ENCODE data around the gene NKX6-2.
"Not testable (repeated sequence)": the region's sequence is repeated elsewhere in the genome, so short reads cannot be mapped to it uniquely, and the experiment has no call there.

The NKX6-2 gene

DNA sequence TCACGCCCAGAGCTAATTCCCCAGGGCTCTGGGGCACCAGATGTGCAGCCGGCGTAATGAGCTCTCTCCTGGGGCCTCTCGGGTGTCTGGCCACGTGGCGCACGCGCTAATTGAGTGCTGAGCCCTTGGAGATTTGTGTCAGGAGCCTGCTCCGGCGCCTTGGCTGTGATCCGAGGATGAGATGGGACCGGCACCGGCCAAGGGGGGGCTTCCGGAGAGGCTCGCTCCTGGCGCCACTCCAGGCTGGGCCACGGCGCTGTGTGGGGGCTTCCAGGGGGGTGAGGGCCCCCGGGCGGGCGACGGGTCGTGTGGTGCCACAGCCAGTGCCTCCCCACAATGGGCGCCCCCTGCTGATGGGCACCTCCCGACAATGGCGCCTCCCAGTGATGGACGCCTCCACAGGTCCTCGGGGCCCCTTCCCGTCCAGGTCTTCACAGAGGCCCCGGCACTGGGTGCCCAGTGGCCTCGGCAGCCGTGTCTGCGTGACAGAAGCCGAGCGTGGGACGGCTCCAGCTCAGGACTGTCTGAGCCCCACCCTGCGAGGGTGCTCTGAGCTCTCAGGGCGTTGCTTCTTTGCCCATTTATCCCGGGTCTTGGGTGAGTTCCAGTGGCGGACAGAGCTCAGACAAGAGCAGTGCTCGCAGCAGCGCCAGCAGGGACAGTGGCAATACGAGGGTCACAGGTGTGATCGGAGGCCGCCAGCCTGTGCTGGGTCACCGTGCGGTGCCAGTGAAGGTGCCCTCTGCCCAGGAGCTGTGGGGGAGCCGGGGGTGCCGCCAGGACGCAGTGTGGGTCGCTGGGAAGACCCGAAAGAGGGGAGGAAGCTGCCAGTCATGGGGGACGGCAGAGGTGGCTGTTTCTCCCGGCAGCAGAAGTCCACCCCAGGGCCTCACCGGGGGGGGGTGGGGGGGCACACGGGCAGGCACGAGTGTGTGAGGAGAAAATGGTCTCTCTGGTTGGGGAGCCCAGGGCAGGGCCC is 8.2 kb upstream of the NKX6-2 start:
- no peak for DNase-seq

DNA sequence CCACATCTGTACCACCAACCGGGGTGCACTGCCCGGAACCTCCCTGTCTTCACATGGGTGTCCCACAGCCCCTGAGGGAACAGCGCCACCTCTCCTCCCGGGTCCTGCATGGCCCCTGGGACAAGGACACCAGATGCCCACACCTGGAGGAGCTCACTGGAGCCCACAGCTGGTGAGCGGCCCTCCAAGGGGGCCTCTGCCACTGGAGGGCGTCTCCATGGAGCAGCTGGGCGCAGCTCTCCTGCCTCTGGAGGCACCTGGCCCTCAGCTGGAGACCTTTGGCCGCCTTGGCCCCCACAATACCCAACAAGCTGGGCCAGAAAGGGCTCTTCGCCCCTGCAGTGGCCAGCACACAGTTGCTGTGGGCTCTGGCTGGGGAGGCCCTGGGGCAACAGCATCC is 7.3 kb upstream of the NKX6-2 start:
- DNase-seq, result no peak

DNA sequence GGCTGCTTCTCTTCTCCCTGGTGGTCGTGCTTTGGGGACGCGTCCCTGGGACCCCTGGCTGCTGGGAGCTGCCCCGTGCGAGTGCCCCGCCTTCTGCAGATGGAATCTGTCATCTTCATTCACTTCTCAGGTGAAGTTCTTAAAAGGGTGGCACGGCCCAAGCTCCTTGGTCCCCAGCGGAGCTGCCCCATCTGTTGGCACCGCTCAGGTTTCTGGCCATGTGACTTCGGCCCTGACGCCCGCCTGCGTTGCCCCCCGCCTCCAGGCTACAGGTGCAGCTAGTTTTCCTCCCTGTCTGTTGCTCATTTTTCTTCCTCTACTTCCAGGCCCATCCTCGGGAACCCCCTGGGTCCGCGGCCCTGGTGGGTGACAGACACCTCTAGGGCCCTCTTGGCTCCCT is 6.8 kb upstream of the NKX6-2 start:
- DNase-seq, result no peak

DNA sequence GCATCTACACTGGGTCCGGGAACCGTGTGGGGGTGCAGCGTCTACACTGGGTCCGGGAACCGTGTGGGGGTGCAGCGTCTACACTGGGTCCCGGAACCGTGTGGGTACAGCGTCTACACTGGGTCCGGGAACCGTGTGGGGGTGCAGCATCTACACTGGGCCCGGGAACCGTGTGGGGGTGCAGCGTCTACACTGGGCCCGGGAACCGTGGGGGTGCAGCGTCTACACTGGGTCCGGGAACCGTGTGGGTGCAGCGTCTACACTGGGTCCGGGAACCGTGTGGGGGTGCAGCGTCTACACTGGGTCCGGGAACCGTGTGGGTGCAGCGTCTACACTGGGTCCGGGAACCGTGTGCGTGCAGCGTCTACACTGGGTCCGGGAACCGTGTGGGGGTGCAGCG is 6.2 kb upstream of the NKX6-2 start:
- not testable (repeated sequence) for DNase-seq

DNA sequence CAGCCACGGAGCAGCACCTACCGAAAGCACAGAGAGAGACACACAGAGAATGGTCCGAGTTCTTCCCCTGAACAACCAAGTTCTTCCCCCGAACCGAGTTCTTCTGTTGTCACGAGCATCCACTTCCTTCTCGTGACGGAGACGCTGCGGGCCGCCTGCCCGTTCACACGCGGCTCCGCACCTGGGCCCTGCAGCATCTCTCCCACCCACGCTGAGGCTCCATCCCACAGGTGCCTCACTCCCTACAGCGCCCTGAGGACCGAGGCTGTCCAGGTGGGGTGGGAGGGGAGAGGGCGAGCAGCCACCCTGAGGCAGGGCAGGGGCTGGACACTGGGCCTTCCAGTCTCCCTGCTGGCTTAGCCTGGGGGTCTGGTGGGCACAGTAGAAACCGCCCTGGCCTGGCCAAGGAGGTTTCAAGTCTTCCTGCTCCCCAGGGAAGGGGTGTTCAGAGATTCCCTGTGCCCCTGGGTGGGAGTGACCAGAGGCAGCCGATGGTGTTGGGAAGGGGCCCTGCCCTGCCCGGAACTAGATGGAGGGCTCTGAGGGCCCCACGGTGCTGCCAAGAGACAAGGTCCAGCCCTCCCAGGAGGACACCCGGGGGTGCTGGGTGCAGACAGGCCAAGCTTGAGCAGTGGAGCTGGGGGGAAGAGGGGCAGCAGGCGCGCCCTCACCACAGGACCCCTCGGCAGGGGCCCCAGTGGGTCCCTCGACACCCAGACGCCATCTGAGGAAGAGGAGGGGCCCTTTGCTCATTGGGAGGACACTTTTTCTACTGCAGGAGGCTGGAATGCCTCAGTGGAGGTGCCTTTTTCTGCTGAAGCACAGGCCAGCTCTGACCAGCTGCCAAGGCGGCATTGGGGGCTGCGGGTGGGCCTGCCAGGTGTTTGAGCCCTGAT is 5.2 kb upstream of the NKX6-2 start:
- no peak for DNase-seq

DNA sequence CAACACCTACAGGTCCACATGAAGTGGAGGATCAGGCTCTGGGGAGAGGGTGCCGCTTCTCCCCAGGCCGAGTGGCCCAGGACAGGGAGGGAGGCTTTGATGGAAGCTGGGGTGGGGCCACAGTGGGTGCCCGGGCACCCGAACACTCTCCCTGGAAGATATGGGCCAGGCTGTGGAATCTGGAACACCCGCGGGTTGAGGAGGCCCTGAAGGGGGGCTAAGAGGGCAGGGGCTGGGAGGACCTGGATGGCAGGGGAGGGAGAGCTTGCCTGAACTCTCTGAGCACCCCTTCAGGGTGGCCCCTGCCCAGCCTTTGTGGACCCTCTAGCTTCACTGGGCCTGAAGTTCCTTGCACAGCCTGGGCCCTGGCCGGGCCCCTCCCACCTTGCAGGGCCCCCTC is 4.5 kb upstream of the NKX6-2 start:
- DNase-seq, result no peak

DNA sequence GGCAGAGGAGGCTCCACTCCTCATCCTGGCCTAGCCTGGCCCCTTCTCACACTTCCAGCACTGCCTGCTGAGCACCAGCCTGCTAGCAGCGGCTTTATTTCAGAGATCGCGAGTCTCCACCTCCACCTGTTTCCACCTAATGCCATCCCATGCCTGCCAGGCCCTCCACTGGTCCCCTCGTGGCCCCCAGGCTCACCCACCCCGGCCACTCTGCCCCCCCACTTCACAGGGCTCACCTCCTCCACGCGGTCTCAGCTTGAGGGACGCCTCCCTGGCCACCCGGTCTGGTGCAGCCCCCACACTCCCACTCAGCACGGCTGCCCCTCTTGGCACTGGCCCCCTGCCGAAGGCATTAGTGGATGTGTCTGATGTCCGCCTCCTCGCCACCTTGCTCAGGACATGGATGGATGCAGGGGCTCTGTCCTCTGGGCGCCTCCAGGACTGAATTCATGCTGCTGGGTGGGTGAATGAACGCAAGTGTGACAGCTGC is 3.8 kb upstream of the NKX6-2 start:
- DNase-seq, result no peak

DNA sequence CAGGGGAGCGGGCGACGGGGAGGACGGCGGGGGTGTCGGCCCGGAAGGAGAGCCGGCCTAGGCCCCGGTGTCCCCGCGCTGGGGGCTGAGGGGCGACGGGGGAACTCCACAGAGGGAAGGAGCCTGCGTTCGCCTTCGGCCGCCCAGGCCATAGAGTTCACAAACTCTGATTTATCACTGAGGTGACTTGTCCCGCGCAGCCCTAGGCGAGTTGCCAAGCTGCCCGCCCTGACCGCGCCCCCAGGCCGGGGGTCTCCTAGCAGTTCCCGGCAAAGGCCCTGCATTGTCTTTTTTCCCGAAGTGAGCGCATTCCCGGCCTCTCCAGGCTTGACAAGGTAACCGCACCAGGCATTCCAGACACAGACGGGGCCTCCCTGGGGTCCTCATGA is 2.9 kb upstream of the NKX6-2 start:
- no peak for DNase-seq

DNA sequence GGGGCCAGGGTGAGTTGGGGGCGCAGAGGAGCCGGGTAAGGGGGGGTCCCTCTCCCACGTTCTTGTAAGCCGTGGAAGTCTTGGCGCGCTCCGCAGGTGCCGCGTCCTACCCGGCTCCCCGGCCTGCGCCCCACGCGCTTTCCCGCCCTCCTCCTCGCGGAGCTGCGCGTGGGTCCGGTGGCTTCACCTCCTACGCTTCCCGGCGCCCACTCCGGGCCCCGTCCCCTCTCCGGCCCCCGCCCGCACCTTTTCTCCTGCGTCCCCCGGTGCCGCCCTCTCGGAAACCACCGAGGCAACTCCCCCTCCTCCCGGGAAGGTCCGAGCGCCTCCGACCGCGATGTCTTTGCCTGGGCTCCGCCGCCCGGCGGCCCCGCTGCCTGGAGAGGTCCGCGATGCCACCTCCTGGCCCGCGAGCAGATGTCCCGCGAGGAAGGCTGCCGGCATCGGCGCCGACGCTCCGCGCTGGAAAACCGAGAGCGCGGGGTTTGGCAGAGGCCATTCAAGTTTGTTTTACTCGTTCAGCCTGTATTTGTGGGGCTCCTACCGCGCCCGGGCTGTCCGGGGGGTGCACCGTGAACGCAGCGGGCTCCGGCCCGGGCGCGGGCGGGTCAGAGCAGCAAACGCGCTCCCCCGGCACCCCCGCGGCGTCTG is 2.4 kb upstream of the NKX6-2 start:
- no peak for DNase-seq

DNA sequence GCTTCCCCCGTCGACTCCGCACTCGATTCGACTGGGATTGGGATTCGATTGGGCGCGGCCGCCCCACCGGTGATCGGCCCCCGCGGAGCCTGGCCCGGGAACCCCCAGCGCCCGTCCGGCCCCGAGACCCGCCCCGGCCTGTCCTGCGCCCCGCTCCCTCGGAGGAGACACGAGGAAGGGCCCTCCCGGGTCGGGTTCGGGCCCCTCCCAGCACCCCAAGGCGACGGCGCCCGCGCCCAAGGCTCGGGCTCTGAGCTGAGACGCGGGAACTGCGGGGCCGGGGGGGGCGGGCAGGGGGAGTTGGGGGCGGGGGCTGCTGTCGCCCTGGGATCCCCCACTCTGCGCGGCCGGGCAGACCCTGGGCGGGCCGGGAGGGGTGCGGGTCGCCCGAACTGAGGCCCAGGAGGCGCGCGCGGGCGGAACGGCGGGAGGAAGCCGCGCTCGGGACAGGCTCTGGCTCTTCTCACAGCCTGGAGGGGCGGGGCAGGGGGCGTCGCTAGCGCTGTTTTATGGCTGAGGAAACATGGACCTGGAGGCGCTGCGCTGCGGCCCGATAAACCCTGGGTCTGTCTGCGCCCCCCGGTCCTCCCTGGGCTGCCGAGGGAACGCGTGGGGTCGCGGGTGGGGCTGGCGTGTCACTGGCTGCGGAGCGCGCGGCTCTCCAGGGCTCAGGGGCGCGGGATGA is 1.7 kb upstream of the NKX6-2 start:
- DNase-seq, result no peak

DNA sequence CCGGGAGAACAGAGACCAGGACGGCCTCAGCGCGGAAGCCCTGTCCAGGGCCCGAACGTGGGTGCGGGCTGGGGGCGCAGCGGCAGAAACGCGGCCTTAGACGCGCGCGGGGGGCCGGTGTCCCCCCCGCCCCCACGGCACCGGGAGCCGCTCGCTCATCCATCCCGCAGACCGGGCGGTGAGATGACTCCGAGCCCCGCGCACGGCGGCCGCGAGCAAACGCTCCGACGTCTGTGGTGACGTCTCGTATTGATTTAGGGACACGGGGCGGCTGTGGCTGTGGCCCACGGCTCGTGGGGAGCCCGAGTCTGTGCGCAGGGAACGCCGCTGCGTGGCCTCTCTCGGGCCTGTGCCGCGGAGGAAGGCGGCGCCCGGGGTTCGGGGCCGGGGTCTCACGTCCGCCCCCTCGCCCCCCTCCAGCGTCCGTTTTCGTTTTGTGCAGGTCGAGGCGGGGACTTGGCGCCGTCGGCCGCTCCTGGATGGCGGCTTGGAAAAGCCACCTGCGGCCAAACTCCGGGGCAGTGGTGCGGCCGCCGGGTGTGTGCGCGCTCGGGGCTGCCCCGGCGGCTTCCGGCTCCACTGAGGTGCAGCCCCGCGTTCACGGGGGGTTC is 1.0 kb upstream of the NKX6-2 start:
- peak in 1 of 5 experiments; percentile 13 for DNase-seq

DNA sequence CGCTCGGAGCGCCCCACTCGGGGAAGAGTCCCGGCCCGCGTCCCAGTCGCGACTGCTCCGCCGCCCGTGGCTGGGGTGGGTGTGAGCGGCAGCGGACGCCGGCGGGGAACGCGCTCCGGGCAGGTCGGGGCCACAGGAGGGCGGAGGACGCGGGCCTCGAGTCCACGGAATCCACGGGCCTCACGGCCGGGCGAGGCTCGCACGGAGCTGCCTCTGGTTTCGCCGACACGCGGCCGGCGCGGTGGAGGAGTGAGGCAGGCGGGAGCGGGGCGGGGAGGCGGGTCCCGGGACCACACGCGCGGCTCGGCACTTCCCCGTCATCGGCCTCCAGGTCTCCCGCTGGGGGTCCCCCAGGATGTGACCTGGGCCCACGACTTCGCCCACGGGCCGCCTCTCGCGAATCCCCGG is 533 bp upstream of the NKX6-2 start:
- no peak for DNase-seq

DNA sequence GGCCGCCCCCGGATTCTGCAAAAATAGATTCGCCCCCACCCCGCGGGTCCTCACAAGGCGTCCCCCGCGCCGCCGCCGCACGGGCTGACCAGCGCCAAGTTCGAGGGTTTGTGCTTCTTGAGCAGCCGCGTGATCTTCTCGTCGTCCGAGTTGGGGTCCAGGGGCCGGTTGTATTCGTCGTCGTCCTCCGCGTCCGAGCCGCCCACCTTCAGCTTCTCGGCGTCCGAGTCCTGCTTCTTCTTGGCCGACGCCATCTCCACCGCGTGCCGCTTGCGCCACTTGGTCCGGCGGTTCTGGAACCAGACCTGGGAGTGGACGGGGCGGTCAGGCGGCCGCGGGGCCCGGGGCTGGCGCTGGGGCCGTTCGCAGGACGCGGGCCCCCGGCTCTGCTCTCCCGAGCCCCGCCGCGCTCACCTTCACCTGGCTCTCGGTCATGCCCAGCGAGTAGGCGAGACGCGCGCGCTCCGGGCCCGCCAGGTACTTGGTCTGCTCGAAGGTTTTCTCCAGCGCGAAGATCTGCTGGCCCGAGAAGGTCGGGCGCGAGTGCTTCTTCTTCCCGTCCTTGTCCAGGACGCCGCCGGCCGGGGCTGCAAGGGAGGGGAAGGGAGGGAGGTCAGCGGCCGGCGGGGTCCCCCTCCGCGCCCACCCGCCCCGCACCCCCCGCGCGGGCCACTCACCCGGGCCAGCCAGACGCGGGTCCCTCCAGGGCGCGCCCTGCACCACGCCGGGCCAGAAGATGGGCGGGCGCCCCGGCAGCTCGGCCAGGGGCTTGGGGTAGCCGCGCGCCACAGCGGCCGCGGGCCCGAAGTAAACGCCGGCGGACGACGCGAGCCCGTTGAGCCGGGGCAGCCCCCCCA is 853 bp downstream of the NKX6-2 start:
- peak in 1 of 5 experiments; percentile 19 for DNase-seq

DNA sequence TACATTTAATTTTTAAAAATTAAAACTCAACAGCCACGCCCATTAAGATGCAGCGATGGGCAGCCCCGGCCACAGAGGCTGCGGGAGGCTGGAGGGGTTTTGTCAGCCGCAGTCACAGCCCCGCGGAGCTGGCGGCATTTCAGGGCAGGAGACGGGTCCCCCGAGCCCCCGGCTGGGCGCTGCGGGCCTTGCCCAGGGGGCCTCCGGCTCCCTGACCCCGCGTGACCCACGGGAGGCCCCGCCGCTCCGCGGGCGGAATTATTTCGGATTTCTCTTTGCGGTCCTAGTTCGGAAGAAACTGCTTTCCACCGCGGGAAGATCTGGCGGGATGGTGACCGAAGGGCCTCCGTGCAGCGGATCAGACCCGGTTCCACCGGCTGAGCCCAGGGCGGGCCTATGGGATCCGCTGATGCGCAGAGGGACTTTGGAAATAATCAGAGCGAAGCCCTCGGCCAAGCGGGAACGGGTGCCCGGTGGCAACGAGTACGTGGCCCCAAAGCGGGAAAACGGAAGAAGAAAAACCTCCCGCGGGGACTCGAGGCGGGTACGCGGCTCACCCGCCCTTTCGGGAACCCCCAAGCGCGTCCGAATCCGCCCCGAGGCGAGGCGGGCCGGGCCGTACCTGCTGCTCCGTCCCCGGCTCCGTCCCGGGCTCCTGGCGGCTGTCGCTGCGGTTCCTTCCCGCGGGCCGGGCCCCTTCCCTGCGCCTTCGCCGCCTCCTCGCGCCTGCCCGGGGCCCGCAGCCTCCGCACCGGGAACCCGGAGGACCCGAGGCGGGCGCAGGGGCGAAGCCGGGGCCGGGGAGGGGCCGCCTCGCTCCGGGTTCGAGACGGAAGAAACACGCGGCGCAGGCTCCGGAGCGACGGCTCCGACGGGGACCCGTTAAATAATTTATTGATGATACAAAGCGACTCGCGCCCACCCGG is 1.7 kb downstream of the NKX6-2 start:
- no peak for DNase-seq

DNA sequence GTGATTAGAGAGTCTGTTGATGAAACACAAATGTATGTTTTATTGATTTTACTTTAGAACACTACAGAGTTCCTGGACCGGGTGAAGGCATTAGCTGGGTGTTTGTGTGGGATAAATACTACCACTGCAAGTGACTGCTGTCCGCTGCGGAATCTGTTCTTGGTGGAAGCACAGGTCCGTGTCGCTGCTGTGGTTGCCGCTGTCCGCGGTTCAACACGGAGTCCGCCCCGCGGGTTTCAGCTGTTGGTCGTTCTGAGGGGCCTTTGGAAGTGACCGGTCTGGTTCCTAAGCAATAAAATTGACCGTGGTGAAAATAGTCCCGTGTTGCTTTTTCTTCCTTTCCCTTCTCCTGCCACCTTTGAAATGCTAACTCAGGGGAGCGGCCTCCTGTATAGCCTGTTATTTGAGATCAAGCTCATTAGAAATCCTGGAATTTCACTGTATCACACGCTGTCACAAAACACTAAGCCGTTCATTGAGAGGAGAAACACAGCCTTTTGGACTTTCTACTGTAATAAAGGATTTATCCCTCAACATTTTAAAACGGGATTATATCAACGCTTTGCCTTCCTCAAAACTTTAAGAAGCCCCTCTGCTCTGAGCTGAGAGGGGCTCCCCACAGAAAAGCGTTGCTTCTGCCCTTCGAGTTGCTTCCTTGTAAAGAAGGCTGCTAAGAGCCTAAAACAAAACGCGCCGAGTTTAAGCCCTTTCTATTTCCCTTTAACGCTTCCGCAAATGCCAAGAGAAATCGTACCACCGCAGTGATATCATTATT is 2.6 kb downstream of the NKX6-2 start:
- no peak for DNase-seq

DNA sequence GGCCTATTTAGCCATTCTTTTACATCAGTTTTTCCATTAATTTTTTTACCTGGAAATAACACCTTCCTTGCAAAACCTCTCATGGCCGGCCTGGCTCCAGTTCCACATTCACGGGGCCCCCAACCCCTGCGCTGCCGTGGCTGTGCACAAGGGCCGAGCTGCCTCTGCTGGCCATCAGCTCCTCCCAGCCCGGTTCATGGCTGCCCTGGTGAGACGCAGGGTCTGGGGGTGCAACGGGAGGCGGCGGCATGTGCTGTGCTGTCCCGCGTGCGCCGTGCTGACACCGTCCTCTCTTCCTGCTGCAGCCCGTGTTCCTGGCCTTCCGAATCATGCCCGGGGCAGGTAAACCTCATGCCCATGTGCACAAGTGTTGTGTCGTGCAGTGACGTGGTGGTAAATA is 4.4 kb downstream of the NKX6-2 start:
- DNase-seq, result no peak

DNA sequence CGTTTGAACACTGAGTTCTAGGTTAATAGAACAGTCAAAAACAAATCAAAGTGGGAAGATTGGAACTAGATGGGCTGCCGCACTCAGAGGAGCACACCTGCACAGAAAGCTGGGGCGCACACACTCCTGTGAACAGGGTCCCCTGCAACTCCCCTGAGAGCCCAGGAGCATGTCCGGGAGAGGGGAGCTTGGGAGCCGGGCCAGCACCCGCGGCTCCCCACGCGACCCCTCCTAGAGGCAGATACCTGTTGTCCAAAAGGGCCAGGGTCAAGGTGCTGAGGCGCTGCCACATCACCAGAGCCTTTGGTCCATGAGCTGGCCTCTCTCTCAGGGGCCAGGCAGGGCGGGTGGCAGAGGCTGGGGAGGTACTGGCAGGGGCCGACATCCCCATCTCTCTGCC is 5.6 kb downstream of the NKX6-2 start:
- DNase-seq, result no peak

DNA sequence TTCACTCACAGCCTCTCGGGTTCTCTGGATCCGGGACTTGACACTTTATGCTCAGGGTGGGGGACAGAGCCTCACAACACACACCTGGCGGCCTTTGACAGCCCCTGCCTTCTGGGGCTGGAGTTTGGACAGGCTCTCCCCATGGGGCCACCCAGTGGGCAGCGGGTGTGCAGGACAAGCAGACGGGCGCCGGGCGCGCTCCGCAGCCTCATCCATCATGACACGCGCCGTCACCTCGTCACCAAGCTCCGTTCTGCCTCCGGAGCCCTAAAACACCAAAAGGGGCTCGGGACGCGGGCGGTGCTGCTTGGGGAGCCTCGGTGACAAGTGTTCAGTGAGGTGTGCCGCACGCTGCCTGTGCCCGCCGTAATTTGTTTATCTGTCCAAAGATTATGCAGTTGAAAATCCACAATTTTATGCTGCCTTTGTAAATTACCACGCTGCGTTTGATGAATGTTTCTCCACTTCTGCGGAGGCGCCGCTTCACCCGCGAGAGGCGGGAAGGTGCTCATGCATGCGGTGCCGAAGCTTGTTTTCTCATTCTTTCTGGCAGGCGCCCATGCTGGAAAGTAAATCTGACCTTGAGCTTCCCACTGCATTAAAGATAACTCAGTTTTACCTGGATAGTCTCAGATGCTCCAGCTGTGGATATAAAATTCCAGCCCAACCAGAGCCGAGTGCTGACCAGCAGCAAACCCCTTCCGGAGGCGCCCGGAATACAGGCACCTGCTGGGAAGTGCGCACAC is 6.2 kb downstream of the NKX6-2 start:
- DNase-seq, result no peak
